Stimulated activated CD4-positive, alpha-beta T cell treated with anti-CD3 and anti-CD28 coated beads, TNF-alpha, amount 100 ng/mL, for 48 hours (primary cell): ENCODE measurements around the gene DUSP22.

Experiments used
- DNase-seq, 3 donors: peaks; one replicate each; pipeline ENCODE4 v3.0.0-alpha.2; 2020; ENCODE audit warnings: low read depth in 3 of 3

DUSP22 gene

DNA sequence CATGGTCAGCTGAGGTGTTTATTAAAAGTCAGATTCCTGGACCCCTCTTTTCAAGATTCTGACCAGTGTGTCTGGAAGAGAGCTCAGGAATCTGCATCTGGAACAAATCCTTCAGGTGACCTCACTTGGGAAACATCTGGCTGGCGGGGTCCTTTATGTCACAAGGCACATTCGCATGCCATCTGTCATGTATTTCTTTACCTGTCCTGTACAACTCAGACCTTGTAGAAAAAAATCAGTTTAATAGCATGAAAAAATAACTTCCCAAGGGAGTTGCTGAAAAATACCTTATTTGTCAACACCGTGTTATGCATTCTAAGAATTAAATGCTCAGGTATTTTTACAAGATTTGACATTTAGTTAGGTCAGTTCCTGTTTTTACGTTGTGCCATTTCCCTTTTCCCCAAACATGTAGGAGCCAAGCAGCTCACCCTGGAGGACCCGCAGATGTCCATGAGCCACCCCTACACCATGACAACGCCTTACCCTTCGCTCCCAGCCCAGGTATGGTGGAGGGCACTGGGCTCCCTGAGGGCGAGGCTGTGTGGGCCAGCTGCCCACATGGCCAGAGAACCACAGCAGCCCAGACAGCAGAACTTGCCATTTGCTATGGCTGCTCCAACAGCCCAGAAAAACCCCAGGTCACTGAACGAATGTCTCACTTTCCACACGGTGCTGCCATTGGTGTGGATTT, 103.3 kb downstream of the DUSP22 start:
- no peak for DNase-seq

DNA sequence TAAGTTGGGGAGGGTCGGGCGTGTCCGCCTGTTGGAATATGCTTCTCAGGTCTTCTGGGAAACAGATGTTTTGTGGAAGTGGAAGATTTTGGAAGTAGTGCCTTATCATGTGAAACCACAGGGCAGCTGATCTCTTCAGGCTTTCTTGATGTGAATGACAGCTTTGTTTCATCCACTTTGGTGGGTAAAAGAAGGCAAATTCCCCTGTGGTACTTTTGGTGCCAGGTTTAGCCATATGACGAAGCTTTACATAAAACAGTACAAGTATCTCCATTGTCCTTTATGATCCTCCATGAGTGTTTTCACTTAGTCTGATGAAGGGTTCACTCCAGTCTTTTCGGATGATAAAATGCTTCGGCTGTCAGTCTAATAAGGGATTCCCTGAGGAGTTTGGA, 103.8 kb downstream of the DUSP22 start:
- no peak for DNase-seq

DNA sequence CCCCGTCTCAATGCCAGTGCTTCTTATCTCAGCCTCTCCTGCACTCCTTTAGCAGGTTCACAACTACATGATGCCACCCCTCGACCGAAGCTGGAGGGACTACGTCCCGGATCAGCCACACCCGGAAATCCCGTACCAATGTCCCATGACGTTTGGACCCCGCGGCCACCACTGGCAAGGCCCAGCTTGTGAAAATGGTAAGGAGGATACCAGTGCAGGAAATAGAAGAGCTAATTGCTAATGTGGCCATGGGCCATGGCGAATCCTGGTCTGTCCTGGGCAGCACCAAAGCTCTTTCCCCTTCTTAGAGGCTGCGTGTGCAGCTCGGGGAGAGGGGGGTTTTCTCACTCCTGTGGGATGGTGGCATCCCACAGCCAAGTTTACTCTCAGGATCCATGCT, 104.8 kb downstream of the DUSP22 start:
- DNase-seq, result no peak

DNA sequence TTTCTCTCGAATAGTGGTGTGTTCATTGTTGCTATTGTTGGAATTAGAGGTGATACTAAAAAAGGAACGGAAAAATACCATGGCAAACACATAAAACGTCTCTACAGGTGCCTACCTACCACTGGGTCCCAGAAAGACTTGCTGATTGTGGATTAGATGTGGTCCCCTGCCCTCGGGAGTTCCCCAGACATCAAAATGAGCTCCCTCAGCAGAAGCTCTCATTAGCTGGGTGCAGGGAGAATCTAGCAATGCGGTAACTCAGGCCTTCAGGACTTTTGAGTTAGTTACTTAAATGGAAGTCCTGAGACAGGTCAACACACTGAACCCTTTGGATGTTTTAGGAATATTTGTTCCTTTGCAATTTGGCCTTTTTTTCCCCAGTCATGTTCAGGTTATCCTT, 105.3 kb downstream of the DUSP22 start:
- DNase-seq, result no peak

DNA sequence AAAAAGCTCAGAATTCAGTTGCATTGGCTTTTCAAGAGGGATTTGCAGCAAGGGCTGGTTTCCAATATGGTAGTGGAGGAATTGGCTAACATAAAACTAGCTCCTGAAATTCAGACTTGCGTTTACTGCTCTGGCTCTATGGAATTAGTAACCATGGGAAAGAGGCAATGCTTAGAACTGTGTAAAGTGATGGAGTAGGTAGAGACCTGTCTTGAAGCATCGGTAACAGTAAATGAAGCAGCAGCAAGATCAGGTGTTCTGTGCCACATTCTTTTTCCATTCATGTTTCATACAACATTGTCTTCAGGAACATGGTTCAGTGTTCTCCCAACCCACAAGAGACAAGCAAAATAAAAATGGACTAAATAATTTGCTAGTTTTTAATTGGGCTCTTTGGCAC, 105.8 kb downstream of the DUSP22 start:
- no peak for DNase-seq

DNA sequence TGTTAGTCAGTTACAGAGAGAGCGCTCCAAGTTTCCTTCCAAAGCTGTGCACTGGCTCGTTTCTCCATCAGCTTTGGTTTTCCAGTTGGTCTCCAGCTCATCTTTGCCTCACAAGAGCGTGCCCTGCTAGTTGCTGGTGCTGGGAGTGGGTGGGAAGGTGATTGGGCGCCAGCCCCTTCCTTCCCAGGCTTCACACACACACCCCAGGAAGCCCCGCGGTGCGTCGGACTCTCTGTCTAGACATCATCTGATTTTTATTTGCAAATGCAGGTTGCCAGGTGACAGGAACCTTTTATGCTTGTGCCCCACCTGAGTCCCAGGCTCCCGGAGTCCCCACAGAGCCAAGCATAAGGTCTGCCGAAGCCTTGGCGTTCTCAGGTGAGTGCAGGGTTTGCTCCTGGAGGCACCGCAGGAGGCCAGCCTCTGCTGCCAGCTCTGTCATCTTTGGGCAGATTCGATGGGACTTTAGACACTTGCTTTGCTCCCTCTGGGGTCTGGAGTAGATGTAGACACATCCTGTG, 106.3 kb downstream of the DUSP22 start:
- DNase-seq, result no peak

DNA sequence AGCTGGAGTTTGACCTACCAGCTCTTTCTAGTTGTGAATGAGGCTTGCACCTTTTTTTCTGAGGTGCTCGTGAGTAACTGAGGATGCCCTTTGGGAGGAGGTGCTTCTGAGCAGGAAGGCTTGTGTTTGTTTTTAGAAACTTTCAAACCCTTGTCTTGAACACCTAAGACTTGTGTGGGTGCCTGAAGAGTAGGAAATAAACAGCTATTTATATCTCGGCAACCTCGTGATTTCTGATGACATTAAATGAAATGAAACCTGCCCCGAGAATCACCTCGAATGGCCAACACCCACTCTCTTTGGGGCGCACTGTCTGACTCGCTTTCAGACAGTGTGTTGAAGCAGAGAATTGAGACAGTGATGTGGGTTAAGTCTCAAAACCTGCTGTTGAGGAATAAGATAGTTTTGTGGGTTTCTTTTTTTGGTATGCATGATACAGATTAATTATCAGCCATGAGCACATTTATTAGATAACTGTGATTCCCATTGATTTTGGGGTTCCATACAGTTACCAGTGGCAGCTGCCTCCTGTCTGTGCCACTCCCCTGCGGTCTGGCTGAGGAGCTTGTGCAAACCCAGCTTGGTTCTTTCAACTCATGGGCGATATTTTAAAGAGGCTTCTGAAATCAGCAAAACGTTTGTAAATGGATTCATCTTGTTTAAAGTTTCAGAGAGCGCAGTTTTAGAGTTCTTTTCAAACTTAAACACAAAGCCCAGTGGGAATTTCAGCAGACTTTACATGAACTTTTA, 107.7 kb downstream of the DUSP22 start:
- no peak for DNase-seq

DNA sequence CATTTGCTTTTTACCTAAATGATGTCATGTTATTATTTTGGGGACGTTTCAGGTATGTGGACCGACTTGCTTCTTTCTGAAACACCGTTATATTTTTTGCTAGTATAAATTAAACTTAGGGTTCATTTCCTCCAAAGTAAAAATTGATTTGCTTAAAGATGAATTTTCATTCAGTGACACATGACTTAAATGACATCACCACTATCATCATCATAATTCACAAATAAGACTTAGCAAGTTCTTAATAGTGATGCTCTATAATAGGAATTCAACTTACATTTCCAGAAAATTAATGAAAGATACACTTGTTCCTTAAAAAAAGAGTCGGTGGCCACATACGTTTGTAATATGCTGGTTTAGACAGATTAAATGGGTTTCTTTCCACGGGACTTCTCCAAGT, 108.5 kb downstream of the DUSP22 start:
- DNase-seq, result no peak
